OCI-LY7 (cell line): ENCODE measurements around the gene PPP1R3G.

ENCODE experiments used
- EZH2phosphoT487 ChIP-seq: fragments of 200-600 bp; sonication (generic); IDR thresholded peaks from 2 replicates; pipeline ENCODE4 v1.6.1; 2018; ENCODE audit warnings: low read depth, borderline replicate concordance, mild to moderate bottlenecking, mixed run types, antibody characterized with exemption, low read length, moderate library complexity, mixed read lengths
- TF ChIP-seq, protein P1 (sequence below): fragments of 200-600 bp; sonication (generic); conservative IDR thresholded peaks from 2 replicates; pipeline ENCODE4 v1.5.1; 2014; ENCODE audit warnings: mild to moderate bottlenecking, antibody characterized with exemption, low read length, moderate library complexity, mixed read lengths

- TF ChIP-seq, protein P1, sequence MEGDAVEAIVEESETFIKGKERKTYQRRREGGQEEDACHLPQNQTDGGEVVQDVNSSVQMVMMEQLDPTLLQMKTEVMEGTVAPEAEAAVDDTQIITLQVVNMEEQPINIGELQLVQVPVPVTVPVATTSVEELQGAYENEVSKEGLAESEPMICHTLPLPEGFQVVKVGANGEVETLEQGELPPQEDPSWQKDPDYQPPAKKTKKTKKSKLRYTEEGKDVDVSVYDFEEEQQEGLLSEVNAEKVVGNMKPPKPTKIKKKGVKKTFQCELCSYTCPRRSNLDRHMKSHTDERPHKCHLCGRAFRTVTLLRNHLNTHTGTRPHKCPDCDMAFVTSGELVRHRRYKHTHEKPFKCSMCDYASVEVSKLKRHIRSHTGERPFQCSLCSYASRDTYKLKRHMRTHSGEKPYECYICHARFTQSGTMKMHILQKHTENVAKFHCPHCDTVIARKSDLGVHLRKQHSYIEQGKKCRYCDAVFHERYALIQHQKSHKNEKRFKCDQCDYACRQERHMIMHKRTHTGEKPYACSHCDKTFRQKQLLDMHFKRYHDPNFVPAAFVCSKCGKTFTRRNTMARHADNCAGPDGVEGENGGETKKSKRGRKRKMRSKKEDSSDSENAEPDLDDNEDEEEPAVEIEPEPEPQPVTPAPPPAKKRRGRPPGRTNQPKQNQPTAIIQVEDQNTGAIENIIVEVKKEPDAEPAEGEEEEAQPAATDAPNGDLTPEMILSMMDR: no peak
- TF ChIP-seq EZH2phosphoT487: no peak
Measured at GRCh38 chr6:5054245-5054873, 30.8 kb upstream of the PPP1R3G start.
